Ishikawa (cell line): ENCODE measurements around the gene CNGA1.

Experiments
- EGR1 ChIP-seq: IDR thresholded peaks from 2 replicates; pipeline ENCODE4 v1.6.1; 2012
- EP300 ChIP-seq: IDR thresholded peaks from 2 replicates; pipeline ENCODE4 v1.6.1; 2012; ENCODE audit warnings: borderline replicate concordance
- RAD21 ChIP-seq: IDR thresholded peaks from 2 replicates; pipeline ENCODE4 v1.6.1; 2012; ENCODE audit warnings: low read depth
- REST ChIP-seq: IDR thresholded peaks from 2 replicates; pipeline ENCODE4 v1.6.1; 2012; ENCODE audit warnings: low read depth, mild to moderate bottlenecking

- TF ChIP-seq REST: no peak
- TF ChIP-seq RAD21: no peak
- no peak for TF ChIP-seq EGR1
- no peak for TF ChIP-seq EP300
Observed at GRCh38 chr4:47913861-47914219, 102.6 kb downstream of the CNGA1 start.
